ENCODE data around the gene FAM53B.
"Not testable (repeated sequence)": the region's sequence is repeated elsewhere in the genome, so short reads cannot be mapped to it uniquely, and the experiment has no call there.

FAM53B gene

DNA sequence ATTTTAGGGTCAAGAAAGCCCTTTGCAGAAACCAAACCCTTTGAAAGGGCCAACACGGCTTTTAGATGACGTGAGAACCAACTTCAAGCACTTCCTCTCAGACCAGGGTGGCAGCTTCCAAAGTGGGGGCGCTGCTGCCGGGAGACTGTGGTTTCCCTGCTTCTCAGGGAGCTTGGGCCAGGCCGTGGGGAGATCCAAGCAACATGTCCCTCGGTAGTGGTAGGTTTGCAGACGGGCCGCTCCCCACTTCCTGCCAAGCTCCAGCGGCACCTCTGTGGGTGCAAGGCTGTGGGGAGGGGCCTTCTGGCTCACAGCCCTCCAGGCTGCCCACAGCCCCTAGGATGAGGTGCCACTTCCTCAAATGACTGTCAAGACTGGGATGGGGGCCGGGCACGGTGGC is 132.4 kb downstream of the FAM53B start:
- DNase-seq (ENCODE audit: low read depth, low spot score): no peak

DNA sequence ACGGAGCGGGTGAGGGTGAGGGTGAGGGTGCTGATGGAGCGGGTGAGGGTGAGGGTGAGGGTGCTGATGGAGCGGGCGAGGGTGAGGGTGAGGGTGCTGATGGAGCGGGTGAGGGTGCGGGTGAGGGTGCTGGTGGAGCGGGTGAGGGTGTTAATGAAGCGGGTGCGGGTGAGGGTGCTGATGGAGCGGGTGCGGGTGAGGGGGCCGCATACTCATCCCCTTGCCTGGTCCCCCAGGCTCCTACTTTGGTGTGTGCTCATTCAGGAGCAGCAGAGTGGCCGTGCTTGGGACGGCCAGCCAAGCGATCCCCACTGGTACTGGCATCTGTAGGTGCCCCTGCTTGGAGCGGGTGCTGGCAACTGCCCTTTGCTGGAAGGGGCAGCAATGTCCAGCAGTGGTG is 133.3 kb downstream of the FAM53B start:
- DNase-seq (ENCODE audit: low read depth, low spot score): not testable (repeated sequence)

DNA sequence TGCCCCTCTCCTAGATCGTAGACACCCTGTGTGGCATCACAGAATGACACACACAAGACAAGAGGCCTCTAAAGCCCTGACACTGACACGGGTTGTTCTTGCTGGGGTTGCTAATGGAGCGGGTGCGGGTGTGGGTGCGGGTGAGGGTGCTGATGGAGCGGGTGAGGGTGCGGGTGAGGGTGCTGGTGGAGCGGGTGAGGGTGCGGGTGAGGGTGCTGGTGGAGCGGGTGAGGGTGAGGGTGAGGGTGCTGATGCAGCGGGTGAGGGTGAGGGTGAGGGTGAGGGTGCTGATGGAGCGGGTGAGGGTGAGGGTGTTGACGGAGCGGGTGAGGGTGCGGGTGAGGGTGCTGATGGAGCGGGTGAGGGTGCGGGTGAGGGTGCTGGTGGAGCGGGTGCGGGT is 134.0 kb downstream of the FAM53B start:
- not testable (repeated sequence) for DNase-seq (ENCODE audit: low read depth, low spot score)

DNA sequence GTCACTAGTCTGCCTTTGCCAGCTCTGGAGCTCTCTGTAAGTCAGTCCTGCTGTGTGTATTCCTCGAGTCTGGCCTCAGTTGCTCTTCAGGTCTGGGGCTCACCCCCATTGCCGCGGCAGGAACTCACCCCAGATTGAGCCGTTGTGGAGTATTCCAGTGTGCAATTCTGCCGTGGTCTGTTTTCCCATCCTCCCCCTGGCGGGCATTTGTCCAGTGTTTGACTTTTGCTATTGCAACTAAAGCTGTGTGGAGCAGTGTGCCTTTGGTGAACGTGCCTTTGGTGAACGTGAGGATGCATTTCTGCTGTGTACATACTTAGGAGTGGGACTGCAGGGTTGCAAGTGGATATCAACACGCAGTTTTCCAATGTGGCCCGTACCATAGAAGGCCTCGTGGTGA is 134.5 kb downstream of the FAM53B start:
- no peak for DNase-seq (ENCODE audit: low read depth, low spot score)

DNA sequence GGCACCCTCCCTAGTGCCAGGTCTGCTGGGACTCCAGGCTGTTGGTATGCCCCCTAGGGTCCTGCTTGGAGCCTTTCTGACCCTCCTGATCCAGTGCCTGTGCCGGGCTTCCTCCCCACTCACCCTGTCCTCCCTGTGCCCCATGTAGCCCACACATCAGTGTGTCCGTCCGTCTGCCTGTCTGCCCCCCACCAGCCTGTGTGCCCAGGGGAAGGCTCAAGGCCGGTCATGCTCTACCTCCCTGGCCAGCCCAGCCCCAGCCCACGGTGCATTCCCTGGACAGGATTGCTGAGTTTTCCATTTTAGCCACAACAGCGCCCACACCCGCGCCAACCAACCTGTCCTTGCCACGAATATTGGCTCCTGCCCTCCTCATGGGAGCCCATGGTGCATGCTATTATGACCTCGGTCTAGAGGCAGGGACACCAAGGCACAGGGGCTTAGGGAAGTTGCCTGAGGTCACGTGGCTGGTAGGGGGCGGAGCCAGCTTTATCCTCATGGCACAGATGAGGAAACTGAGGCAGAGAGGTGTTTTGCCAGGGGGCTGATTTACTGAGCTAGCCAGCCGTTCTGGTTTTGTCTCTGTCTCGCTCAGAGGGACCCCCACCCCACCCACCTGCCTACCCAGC is 136.0 kb downstream of the FAM53B start:
- DNase-seq (ENCODE audit: low read depth, low spot score): no peak

DNA sequence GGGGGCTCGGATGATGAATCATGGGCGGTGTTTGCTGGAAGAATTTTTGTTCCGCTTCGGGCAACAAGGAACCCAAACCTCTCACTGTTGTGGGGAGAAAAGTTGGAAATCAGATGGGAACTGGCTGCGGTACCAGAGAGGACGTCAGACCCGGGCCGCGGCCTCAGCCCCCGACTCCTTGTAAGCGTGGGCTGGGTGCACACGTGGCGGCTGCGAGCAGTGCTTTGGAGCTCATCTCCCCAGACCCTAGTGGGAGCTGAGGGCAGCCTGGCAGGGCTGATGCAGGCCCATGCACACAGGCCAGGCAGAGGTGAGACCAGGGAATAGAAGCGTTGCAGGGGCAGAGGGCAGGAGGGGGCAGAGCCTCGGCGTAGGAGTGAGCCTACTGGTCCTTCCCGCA is 136.5 kb downstream of the FAM53B start:
- DNase-seq (ENCODE audit: low read depth, low spot score): no peak

DNA sequence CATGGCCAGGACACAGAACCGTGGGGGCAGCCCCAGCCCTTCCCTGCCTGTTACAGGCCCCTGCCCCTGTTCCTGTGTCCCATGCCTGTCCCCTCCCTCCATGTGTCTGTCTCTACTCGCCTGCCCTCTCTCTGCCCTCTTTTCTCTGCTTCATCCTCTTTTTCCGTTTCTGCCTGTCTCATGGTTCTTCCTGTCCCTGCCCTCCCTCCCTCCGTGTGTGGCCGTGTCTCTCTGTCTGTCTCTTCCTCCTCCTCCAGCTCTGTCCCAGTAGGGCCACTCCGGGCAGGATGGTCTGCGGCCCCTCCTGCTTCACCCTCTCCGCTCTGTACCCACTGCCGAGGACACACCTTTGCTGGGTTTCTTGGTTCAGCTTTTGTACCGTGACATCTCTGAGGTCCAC is 137.4 kb downstream of the FAM53B start:
- DNase-seq (ENCODE audit: low read depth, low spot score): no peak

DNA sequence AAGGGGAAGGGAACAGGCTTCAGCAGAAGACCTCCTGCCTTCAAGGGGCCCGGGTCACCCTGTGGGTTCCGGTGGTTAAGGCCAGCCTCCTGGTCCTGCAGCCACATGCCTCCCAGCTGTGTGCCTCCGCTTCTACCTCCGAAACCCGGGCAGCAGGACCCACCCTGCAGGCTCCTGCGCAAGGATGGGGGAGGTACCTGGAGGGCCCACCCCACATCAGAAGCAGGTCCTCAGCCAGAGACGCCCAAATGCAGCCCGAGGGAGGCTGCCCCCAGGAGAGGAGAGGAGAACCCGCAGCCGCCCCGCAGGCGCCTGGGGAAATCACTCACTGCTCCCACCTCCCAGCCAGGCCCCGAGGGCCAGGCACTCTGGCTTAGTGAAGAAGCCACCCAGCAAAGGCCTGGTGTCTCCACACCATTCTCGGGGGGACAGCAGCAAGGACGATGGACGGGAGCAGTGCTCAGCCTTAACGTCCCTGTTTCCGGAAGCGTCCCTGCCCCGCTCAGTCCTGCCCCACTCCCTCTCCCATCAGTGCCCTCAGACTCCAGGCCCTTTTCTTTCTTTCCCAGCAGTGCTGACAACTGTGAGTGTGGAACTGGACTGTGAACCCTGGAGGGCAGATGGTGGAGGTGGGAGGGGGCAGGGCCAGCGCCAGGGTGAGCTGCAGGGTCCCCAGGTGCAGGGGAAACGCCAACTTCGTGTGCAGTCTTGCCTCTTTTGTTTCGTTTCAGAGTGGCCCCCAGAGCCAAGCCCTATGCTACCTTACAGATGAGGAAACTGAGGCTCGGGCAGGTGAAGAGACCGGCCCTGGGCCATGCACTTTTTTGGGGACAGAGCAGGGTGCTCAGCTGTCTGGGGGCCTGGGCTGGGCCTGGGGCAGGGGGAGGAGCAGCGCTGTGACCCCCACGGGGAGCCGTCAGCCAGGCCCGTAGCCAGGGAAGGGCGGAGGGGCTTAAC is 138.0 kb downstream of the FAM53B start:
- no peak for DNase-seq (ENCODE audit: low read depth, low spot score)

DNA sequence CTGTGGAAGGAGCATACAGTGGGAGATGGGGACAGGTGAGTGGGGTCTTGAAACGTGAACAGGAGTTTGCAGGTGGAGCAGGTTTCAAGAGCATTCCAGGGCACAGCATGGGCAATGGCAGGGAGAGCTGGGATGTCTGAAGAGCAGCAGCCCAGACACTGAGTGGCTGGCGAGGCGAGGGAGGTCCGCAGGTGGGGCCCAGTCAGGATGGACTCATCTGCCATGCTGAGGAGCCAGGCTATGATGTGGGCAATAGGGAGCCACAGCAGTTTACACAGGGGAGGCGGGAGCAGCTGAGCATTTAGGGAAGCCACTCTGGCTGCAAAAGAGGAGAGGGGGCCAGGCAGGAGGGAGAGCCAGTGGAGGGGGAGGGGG is 138.7 kb downstream of the FAM53B start:
- no peak for DNase-seq (ENCODE audit: low read depth, low spot score)

DNA sequence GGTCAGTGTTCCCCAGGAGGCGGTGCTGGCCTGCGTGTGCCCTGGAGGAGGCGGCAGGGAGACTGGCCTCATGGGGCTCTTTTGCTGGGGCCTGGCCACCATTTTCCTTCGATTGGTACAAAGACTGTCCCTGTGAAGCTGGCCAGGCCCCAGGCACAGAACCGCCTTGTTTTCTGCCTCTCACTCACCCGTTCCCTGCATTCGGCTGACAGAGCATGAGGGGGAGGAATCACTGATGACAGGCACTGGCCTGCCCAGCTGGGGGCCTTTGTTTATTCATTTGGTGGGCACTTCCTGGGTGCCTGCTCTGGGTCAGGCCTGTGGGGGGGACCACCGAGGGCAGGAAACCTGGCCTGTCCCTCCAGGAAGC is 139.2 kb downstream of the FAM53B start:
- no peak for DNase-seq (ENCODE audit: low read depth, low spot score)

DNA sequence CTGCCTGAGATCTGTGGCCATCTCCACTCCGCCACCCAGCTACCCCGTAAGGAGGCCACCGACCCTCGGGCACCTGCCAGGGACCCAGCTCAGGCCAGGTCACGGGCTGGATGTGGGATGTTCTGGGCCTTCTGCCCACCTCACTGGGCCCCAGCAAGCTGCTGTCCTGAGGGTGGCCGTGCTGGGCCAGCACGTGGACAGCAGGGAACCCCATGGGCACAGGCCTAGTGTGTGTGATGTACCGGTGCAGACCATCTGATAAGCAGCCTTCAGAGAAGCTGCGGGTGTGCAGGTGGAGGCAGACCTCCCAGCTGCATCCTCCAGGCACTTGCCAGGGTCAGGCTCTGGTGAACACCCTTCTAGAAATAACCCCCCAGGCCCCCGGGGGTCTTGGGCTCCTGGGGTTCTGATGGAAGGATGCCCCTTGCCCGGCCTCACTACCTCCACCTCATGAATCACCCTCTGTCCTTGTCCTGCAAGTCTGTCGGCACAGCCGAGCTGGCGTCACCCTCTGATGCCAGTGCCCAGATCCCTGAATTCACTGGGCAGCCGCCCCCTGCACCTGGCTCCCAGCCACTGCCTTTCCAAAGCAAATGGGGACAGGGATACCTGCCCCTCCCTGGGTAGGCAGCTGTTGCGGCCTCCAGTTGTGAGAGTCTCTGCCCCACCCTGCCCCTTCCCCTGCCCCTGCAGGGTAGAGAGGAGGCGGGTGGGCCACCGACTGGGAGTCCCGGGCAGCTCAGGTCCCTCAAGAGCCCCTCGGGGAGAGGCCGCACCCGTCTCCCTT is 139.8 kb downstream of the FAM53B start:
- no peak for DNase-seq (ENCODE audit: low read depth, low spot score)

DNA sequence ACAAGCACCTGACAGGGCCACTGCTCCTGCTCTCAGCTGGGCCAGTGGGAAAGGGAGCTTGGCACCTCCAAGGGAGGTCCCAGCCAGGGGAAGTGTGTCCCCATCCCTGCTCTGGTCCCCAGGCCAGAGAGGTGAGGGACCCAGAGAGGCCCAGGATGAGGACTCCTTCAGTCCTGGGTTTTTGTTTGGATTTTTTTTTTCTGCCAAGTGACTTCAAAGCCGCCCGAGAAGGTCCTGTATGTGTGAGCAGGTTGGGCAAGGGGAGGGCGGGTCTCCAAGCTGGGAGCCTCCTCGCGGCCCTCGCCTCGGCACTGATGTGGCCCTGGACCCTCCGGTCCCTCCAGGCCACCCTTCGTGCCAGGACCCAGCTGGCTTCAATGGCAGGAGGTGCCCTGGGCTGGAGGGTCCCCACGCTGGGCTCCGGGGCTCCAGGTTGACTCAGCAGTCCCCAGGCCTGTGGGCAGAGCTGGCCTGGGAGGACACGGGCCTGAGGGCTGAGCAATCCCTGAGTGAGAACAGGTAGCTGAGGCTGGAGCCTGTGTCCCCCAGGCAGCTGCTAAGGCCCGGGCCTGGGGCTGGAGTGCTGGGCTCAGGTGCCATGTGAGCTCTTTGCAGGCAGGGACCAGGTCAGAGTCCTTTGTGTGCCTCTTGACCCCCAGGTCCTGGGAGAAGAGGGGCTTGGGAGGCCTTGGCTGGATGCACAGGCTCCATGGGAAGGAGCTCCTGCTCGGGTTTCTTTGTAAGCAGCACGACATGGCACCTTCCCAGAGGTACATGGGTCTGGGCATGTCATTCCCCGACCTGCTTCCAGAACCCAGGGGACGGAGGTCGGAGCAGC is 140.6 kb downstream of the FAM53B start:
- DNase-seq (ENCODE audit: low read depth, low spot score): no peak

DNA sequence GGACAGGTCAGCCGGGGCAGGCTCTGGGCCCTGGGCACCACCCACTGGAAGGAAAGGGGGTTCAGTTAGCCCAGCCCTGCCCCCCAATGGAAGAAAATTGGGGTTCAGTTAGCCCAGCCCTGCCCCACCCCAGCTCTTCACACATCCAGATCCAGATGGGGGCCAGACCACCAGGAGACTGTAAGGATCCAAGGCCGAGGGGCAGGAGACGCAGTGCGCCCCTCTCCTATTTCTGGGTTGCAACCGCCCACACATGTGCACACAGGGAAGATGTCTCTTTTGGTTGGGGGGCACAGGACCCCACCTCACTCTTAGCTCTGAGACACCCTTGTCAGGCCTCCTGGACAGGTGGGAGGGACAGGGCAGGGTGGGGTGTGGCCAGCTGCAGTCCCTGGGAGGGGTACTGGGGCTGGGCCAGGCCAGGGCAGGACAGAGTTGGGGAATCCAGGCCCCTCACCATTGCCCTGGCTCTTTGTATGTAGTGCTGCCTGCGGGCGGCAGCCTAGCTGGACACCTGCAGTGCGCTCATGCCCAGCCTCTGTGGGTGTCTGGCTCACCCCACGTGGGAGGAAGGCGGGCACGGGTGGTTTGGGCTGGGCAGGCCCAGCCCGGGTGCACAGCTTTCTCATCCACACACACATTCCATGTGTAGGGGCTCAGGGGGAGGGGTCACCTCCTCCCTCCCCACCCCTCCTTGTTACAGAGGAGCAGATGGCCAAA is 141.4 kb downstream of the FAM53B start:
- DNase-seq (ENCODE audit: low read depth, low spot score): no peak

DNA sequence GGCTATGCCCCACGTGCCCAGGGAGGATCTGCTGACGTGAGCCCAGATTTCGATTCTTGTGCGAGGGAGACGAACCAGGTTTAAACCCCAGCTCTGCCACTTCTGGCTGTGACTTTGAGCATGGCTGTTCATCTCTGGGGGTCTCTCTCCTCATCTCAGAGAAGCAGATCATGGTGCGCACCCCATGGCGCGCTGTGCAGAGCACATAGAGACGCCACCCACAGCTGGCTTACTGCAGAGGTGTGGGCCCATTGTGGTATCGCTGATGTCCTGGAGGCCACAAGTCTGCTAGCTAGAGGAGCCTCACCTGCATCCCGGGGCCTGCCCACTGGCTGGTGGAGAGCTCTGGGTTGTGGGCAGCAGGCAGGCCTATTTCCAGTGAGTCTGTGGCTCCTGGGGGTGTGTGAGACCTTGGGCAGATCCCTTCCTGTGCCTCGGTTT is 142.0 kb downstream of the FAM53B start:
- DNase-seq (ENCODE audit: low read depth, low spot score): no peak

DNA sequence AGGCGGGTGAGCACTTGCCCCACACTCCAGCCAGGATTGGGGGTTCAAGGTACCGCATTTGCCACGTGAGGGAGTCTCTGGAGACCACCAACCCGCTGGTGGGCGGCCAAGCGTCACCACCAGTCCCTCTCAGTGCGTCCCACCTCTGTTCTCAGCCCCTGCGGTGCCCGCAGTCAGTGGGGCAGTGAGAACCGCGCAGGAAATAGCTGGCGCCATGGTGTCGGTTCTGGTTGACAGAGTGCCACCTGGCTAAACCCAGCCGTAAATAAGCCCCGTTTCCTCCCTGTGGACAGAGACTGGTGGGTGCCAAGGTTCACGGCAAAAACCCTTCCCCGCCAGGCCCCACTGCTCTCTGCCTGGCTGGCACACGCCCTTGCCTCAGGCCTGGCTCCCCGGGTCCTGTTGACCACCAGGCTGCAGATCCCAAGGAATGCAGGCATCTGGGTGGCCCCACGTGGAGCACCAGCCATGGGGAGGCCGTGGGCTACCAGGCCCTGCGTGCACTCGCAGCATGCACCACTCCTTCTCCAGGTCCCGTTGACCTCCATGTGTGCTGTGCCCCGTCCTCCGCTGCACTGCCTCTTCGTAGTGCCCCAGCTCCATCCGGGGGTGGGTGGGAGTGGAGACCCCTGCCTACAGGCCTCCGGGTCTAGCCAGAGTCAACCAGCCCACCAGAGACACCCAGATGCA is 142.6 kb downstream of the FAM53B start:
- no peak for DNase-seq (ENCODE audit: low read depth, low spot score)

DNA sequence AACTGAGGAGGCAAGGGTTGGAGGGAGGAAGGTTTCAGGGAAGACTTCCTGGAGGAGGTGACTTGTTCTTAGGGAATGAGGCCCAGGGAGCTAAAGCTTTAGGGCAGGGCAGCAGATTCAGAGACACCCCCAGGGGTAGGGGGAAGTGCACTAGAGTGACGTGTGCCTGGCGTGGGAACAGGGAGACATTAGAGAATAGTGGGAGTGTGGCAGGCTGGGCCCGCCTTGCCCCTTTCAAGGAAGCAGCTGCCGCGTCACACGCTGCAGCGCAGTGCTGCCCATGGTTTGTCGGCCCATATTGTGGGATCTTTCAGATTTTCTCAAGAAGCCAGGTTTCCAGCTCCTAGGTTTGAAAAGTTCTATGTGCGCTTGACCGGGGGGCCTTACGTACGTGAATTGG is 143.2 kb downstream of the FAM53B start:
- no peak for DNase-seq (ENCODE audit: low read depth, low spot score)

DNA sequence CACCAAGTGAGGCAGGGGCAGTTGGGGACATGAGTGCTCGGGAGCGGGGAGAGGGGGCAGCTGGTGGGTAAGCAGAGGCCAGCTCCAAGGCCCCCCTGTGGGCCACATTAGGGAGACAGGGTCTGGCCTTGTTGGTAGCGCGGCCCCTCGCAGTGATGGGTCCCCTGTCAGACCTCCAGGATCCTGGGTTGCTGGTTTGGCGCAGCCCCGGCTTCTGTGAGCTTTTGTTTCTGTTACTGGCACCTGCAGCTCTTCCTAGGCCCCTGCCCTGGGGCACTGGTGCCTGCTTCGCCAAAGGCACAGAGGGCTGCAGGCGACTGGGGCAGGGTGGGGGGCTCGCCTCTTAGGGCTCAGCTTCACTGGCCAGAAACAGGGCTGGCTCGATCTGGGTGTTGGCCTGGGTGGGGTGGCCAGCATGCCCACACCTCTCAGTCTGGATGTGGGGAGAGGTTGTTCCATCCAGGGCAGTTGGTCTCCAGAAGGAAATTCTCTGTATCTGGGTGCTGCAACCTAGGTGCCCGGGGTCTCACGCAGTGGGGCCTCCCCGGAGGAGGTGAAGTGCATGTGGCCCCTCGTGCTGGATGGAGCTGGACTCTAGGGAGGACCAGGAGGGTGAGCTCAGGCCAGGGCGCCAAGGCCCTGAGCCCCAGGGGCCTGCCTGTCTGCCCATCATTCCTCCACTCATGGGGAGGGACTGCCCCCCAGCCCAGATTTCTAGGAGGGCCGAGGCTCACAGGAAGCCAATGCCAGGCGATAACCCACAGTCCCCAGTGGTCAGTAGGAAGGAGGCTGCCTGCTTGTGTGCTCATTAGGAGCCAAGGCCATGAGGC is 143.9 kb downstream of the FAM53B start:
- no peak for DNase-seq (ENCODE audit: low read depth, low spot score)

DNA sequence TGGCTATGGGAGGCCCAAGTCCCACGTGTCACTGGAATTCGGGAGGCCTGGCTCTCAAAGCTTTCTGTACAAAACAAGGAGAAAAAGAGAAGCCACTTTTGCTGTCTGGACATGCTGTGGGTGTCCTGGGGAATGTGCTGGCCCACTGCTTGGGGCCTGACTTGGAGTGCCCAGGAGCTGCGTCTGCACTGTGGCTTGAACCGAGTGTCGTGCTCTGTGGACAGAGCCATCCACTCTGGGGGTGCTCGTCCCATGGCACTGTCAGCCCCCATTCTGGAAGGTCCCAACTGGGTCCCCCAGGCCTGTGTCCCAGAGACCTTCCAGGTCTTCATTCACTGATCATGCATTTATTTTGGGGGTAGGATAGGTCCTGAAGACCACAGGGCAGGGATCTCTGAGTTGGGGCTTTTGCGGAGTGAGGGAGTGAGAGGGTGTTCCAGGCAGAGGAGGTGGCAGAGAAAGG is 144.6 kb downstream of the FAM53B start:
- DNase-seq (ENCODE audit: low read depth, low spot score): no peak

All from smooth muscle cell of the brain vasculature (primary cell).